SK-N-SH (cell line): ENCODE measurements around the gene SH3GL2. TPM values are rescaled to one million over a fixed set of nuclear protein-coding genes. Genes with fewer than 3 reads are reported as not detected.

ENCODE experiments used
- CTCF ChIA-PET: fragments of 300-600, 350-600 bp; formaldehyde crosslinking; extraction: SDS; loops from one replicate; lab custom pipeline; 2021; lab: Yijun Ruan, JAX
- POLR2A ChIA-PET: fragments of 350-600 bp; sonication (Branson Sonifier 250); formaldehyde crosslinking; extraction: SDS; loops from one replicate; lab custom pipeline; 2020; ENCODE audit warnings: antibody characterized with exemption, inconsistent platforms; lab: Yijun Ruan, JAX
- DNase-seq: peaks from one replicate; pipeline ENCODE4 v3.0.0; 2012
- H2AFZ ChIP-seq: fragments of 200-600 bp; sonication (generic); 2 replicates; pipeline ENCODE4 v1.8.1; 2016; ENCODE audit warnings: antibody characterized with exemption, mild to moderate bottlenecking, low read depth
- H3F3A ChIP-seq: fragments of 200-600 bp; sonication (generic); replicated peaks from 2 replicates; pipeline ENCODE3; 2016; ENCODE audit warnings: antibody characterized with exemption, mild to moderate bottlenecking; ENCODE audit not compliant: insufficient read depth
- H3K27ac ChIP-seq, 2 experiments: fragments of 200-500 bp in 1 of 2; fragments of 200-600 bp in 1 of 2; sonication (Bioruptor generic) in 1 of 2; sonication (generic), shearing (Covaris generic) in 1 of 2; 2 replicates each; pipeline versions ENCODE4 v1.5.1 to v1.6.1; 2014 to 2016; ENCODE audit warnings: low read depth in 2 of 2, inconsistent platforms in 1 of 2, low read length in 1 of 2, mild to moderate bottlenecking in 1 of 2, mixed read lengths in 1 of 2
- H3K27me3 ChIP-seq: fragments of 200-600 bp; sonication (generic), shearing (Covaris generic); 2 replicates; pipeline ENCODE4 v1.6.1; 2016; ENCODE audit warnings: mixed run types; ENCODE audit not compliant: insufficient read depth
- H3K36me3 ChIP-seq, 2 experiments: fragments of 200-500 bp in 1 of 2; fragments of 200-600 bp in 1 of 2; sonication (Bioruptor generic) in 1 of 2; sonication (generic) in 1 of 2; replicated peaks in 1 of 2; 2 replicates each; pipeline versions ENCODE3 to v1.5.1; 2014 to 2016; ENCODE audit warnings: low read length in 1 of 2, mild to moderate bottlenecking in 1 of 2; ENCODE audit not compliant: insufficient read depth in 2 of 2, control insufficient read depth in 1 of 2
- H3K4me1 ChIP-seq, 2 experiments: fragments of 200-500 bp in 1 of 2; fragments of 200-600 bp in 1 of 2; sonication (Bioruptor generic) in 1 of 2; sonication (generic), shearing (Covaris generic) in 1 of 2; 2 replicates each; pipeline versions ENCODE4 v1.5.1 to v1.6.1; 2014 to 2016; ENCODE audit warnings: low read depth in 1 of 2, low read length in 1 of 2, mixed run types in 1 of 2; ENCODE audit not compliant: insufficient read depth in 2 of 2, control insufficient read depth in 1 of 2
- H3K4me2 ChIP-seq: fragments of 200-600 bp; sonication (generic), shearing (Covaris generic); 2 replicates; pipeline ENCODE4 v1.6.1; 2017; ENCODE audit warnings: mixed run types
- H3K4me3 ChIP-seq, 2 experiments: fragments of 200-500 bp in 1 of 2; fragments of 200-600 bp in 1 of 2; sonication (Bioruptor generic) in 1 of 2; sonication (generic), shearing (Covaris generic) in 1 of 2; 2 replicates each; pipeline versions ENCODE4 v1.5.1 to v1.8.1; 2014 to 2016; ENCODE audit warnings: low read depth in 2 of 2, inconsistent platforms in 1 of 2, low read length in 1 of 2, mild to moderate bottlenecking in 1 of 2, mixed read lengths in 1 of 2, moderate library complexity in 1 of 2
- H3K79me2 ChIP-seq: fragments of 200-600 bp; sonication (generic); 2 replicates; pipeline ENCODE4 v1.8.1; 2017; ENCODE audit warnings: mild to moderate bottlenecking; ENCODE audit not compliant: insufficient read depth
- H3K9ac ChIP-seq: fragments of 200-600 bp; sonication (generic); 2 replicates; pipeline ENCODE4 v1.6.1; 2017; ENCODE audit warnings: mixed run types
- H3K9me2 ChIP-seq: fragments of 200-600 bp; sonication (generic); 2 replicates; pipeline ENCODE4 v1.6.1; 2017; ENCODE audit warnings: mixed run types
- H3K9me3 ChIP-seq: fragments of 200-600 bp; sonication (generic); 2 replicates; pipeline ENCODE4 v1.6.1; 2017; ENCODE audit warnings: mixed run types, mild to moderate bottlenecking, moderate library complexity
- H4K20me1 ChIP-seq: fragments of 200-600 bp; sonication (generic); 2 replicates; pipeline ENCODE4 v1.6.1; 2017; ENCODE audit warnings: mild to moderate bottlenecking, mixed run types; ENCODE audit not compliant: insufficient read depth
- CHD2 ChIP-seq: fragments of 150-350 bp; IDR thresholded peaks from 2 replicates; pipeline ENCODE4 v1.6.1; 2018; ENCODE audit warnings: low read length; ENCODE audit not compliant: partially characterized antibody
- EZH2phosphoT487 ChIP-seq: fragments of 200-600 bp; sonication (generic); IDR thresholded peaks from 2 replicates; pipeline ENCODE4 v1.6.1; 2017; ENCODE audit warnings: low read depth, mixed run types, mild to moderate bottlenecking, antibody characterized with exemption, moderate library complexity, borderline replicate concordance
- FOSL2 ChIP-seq: IDR thresholded peaks from 2 replicates; pipeline ENCODE4 v1.4.0; 2012; ENCODE audit warnings: low read depth, mild to moderate bottlenecking, moderate library complexity, borderline replicate concordance
- FOXJ3 ChIP-seq: sonication (generic); formaldehyde crosslinking; IDR thresholded peaks from 2 replicates; pipeline ENCODE4 v1.5.1; 2020; ENCODE audit warnings: mild to moderate bottlenecking, missing genetic modification reagents
- GATA2 ChIP-seq: sonication (generic); formaldehyde crosslinking; IDR thresholded peaks from 2 replicates; pipeline ENCODE4 v1.5.0; 2020; ENCODE audit warnings: mild to moderate bottlenecking, missing genetic modification reagents
- MXI1 ChIP-seq: IDR thresholded peaks from 2 replicates; pipeline ENCODE4 v1.6.1; 2012; ENCODE audit warnings: mild to moderate bottlenecking, low read depth, low read length, improper control_type of control experiment
- NFIC ChIP-seq: IDR thresholded peaks from 2 replicates; pipeline ENCODE4 v1.4.0; 2012; ENCODE audit warnings: borderline replicate concordance
- POLR2AphosphoS5 ChIP-seq: IDR thresholded peaks from 2 replicates; pipeline ENCODE4 v1.6.1; 2012; ENCODE audit warnings: low read depth, low read length
- RAD21 ChIP-seq: IDR thresholded peaks from 2 replicates; pipeline ENCODE4 v1.6.1; 2012; ENCODE audit warnings: mild to moderate bottlenecking, low read length
- RCOR1 ChIP-seq: fragments of 150-350 bp; IDR thresholded peaks from 2 replicates; pipeline ENCODE4 v1.6.1; 2017; ENCODE audit warnings: antibody characterized with exemption, low read length
- RFX5 ChIP-seq: IDR thresholded peaks from 2 replicates; pipeline ENCODE4 v1.6.1; 2012; ENCODE audit warnings: mild to moderate bottlenecking, improper control_type of control experiment, low read length
- SIN3A ChIP-seq: IDR thresholded peaks from 2 replicates; pipeline ENCODE4 v1.6.1; 2012; ENCODE audit warnings: low read depth, mild to moderate bottlenecking, low read length, moderate library complexity, borderline replicate concordance
- TCF12 ChIP-seq: IDR thresholded peaks from 2 replicates; pipeline ENCODE4 v1.4.0; 2012
- TEAD4 ChIP-seq: IDR thresholded peaks from 2 replicates; pipeline ENCODE4 v1.4.0; 2012; ENCODE audit warnings: mild to moderate bottlenecking, borderline replicate concordance; ENCODE audit not compliant: insufficient read depth
- WGBS: methylation state at CpG from one replicate; pipeline ENCODE4 v1.1.6; 2017; ENCODE audit warnings: low lambda C conversion rate; 5-methylcytosine and 5-hydroxymethylcytosine counted together
- polyA plus RNA-seq, 3 experiments: library from polyadenylated mRNA; depleted of rRNA; stranded (reverse); fragments of >200 nt; gene quantifications; 2 replicates each; pipeline ENCODE4 v1.2.3, GENCODE V29; 2012
- TF ChIP-seq, protein P1 (sequence below): fragments of 200-600 bp; sonication (generic); IDR thresholded peaks from 2 replicates; pipeline ENCODE4 v1.6.1; 2017; ENCODE audit warnings: antibody characterized with exemption, mild to moderate bottlenecking, moderate library complexity
- TF ChIP-seq, protein P2 (sequence below): IDR thresholded peaks from 2 replicates; pipeline ENCODE4 v1.6.1; 2012; ENCODE audit warnings: mild to moderate bottlenecking, low read depth, low read length, moderate library complexity

Gene SH3GL2
- polyA plus RNA-seq, 1 of the 3 experiments (the other 2 are of a cell fraction): 0.05 TPM

DNA sequence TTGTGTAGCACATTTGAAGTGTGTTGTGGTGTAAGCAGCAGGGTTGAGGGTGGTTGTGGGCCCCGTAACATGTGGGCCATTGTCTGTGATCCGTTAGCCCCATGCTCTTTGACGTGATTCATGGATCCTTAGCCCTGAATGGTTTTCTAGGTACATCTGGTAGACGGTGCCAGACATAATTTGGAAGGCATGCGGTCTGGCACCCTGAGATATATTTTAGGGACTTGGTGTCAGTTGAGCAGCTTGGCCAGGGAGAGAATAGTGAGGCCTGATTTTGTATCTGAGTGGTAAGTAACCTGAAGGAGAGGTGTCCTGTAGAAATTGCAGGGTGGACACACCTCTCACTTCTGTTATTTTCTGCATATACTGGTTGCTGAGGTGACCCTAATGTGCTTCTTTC lies 10.9 kb downstream of the SH3GL2 start:
- Histone ChIP-seq H3K4me3 (no peak overlapping the region), H2AFZ (no peak overlapping the region), H3K9me2 (no peaks in the 10 kb centered on the region), H4K20me1 (no peaks in the 10 kb centered on the region), H3K79me2 (no peaks in the 10 kb centered on the region), H3K27ac (no peak overlapping the region), H3K4me1 (no peaks in the 10 kb centered on the region), H3F3A (no peaks in the 10 kb centered on the region), H3K27me3 (0 out of 2 replicates have a peak, but pooled peaks cover 2% of the 10 kb centered on the region), H3K9me3 (no peaks in the 10 kb centered on the region), H3K9ac (no peak overlapping the region), H3K4me2 (no peak overlapping the region), H3K36me3 (no peaks in the 10 kb centered on the region)
- TF ChIP-seq POLR2AphosphoS5: no peak
- 15% methylated on average over 3 of the region's 5 CpGs for WGBS
- ChIA-PET CTCF (no interaction called here), POLR2A (no interaction called here)
- DNase-seq: no peak

DNA sequence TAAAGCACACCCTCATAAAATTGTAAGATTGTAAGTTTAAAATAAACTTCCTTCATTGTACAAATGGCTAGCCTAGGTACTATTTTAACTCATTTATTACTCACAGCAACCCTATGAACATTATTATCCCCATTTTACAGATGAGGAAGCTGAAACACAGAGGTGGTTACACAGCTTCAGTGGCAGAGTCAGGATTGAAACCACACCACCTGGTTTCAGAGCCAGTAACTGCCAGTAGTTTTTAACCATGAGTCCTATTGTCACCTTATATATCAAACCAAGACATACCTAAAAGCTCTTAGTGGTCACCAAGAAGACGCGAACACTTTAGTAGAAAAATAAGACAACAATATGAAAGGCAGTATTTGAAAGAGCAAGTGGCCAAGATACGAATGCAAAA lies 16.1 kb downstream of the SH3GL2 start:
- Histone ChIP-seq H4K20me1 (no peaks in the 10 kb centered on the region), H2AFZ (no peak overlapping the region), H3K4me3 (no peak overlapping the region), H3K27me3 (peaks cover 7% of the 10 kb centered on the region; the same call in 1 of the 2 replicates), H3F3A (no peaks in the 10 kb centered on the region), H3K4me2 (no peak overlapping the region), H3K79me2 (no peaks in the 10 kb centered on the region), H3K9me2 (no peaks in the 10 kb centered on the region), H3K9me3 (no peaks in the 10 kb centered on the region), H3K36me3 (no peaks in the 10 kb centered on the region), H3K4me1 (no peaks in the 10 kb centered on the region), H3K9ac (no peak overlapping the region), H3K27ac (no peak overlapping the region)
- ChIA-PET POLR2A (no interaction called here), CTCF (no interaction called here)
- TF ChIP-seq SIN3A (no peak), RCOR1 (no peak), GATA2 (CRISPR knock-in tag) (no peak), MXI1 (no peak), TEAD4 (no peak), NFIC (no peak), RAD21 (no peak)
- TF ChIP-seq, protein P1, sequence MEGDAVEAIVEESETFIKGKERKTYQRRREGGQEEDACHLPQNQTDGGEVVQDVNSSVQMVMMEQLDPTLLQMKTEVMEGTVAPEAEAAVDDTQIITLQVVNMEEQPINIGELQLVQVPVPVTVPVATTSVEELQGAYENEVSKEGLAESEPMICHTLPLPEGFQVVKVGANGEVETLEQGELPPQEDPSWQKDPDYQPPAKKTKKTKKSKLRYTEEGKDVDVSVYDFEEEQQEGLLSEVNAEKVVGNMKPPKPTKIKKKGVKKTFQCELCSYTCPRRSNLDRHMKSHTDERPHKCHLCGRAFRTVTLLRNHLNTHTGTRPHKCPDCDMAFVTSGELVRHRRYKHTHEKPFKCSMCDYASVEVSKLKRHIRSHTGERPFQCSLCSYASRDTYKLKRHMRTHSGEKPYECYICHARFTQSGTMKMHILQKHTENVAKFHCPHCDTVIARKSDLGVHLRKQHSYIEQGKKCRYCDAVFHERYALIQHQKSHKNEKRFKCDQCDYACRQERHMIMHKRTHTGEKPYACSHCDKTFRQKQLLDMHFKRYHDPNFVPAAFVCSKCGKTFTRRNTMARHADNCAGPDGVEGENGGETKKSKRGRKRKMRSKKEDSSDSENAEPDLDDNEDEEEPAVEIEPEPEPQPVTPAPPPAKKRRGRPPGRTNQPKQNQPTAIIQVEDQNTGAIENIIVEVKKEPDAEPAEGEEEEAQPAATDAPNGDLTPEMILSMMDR: no peak
- WGBS: 68% methylated on average over 3 of the region's 3 CpGs
- DNase-seq: no peak

DNA sequence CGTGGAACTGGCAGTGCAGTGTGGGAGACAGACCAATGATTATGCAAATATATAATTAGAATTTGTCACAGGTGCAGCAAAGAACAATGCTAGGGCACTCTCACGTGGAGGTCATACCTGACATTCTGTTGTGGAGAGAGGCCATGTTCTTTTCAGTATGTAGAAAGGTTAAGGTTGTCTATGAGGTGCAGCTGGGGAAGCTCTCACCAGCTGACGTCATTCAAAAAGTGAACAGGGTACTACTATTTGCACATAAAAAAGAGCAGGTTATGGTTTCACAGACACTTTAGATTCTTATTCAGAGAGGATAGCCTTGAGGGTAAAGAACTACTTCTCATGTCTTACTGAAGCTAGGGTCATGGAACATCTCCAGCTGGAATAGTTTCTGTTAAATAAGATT lies 19.1 kb downstream of the SH3GL2 start:
- ChIA-PET POLR2A (no interaction called here), CTCF (no interaction called here)
- Histone ChIP-seq H3K79me2 (no peaks in the 10 kb centered on the region), H3K9ac (no peak overlapping the region), H4K20me1 (no peaks in the 10 kb centered on the region), H3K9me2 (no peaks in the 10 kb centered on the region), H2AFZ (no peak overlapping the region), H3K27me3 (peaks cover 7% of the 10 kb centered on the region; the same call in 1 of the 2 replicates), H3K4me2 (no peak overlapping the region), H3K36me3 (no peaks in the 10 kb centered on the region), H3K4me1 (no peaks in the 10 kb centered on the region), H3F3A (no peaks in the 10 kb centered on the region), H3K4me3 (no peak overlapping the region), H3K9me3 (no peaks in the 10 kb centered on the region), H3K27ac (no peak overlapping the region)
- DNase-seq: no peak
- WGBS: 28% methylated on average over 3 of the region's 3 CpGs
- TF ChIP-seq RFX5 (no peak), CHD2 (no peak), EZH2phosphoT487 (no peak), FOSL2 (no peak), FOXJ3 (CRISPR knock-in tag) (no peak), TCF12 (no peak)
- TF ChIP-seq, protein P1: no peak
- TF ChIP-seq, protein P2, sequence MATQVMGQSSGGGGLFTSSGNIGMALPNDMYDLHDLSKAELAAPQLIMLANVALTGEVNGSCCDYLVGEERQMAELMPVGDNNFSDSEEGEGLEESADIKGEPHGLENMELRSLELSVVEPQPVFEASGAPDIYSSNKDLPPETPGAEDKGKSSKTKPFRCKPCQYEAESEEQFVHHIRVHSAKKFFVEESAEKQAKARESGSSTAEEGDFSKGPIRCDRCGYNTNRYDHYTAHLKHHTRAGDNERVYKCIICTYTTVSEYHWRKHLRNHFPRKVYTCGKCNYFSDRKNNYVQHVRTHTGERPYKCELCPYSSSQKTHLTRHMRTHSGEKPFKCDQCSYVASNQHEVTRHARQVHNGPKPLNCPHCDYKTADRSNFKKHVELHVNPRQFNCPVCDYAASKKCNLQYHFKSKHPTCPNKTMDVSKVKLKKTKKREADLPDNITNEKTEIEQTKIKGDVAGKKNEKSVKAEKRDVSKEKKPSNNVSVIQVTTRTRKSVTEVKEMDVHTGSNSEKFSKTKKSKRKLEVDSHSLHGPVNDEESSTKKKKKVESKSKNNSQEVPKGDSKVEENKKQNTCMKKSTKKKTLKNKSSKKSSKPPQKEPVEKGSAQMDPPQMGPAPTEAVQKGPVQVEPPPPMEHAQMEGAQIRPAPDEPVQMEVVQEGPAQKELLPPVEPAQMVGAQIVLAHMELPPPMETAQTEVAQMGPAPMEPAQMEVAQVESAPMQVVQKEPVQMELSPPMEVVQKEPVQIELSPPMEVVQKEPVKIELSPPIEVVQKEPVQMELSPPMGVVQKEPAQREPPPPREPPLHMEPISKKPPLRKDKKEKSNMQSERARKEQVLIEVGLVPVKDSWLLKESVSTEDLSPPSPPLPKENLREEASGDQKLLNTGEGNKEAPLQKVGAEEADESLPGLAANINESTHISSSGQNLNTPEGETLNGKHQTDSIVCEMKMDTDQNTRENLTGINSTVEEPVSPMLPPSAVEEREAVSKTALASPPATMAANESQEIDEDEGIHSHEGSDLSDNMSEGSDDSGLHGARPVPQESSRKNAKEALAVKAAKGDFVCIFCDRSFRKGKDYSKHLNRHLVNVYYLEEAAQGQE: no peak
